B cell (primary cell): Measurements from ENCODE around the gene RPS15. TPM values are rescaled to one million over a fixed set of nuclear protein-coding genes. Genes with fewer than 3 reads are reported as not detected.

ENCODE experiments used
- ATAC-seq: fragments of 200-7000 bp; cut with Tn5 transposase; one replicate; pipeline ENCODE4 v1.10.0; 2021; ENCODE audit warnings: low read depth, mild to moderate bottlenecking, moderate number of reproducible peaks, moderate library complexity
- CTCF ChIA-PET: fragments of 350-600 bp; sonication (Branson Sonifier 250); formaldehyde crosslinking; loops from one replicate; lab custom pipeline; 2021; ENCODE audit warnings: antibody characterized with exemption, inconsistent platforms; lab: Charles Lee
- POLR2A ChIA-PET: fragments of 350-600 bp; sonication (Branson Sonifier 250); formaldehyde crosslinking; loops from one replicate; lab custom pipeline; 2021; ENCODE audit warnings: antibody characterized with exemption; lab: Charles Lee
- DNase-seq: peaks from one replicate; pipeline ENCODE4 v3.0.0; 2013
- H2AFZ ChIP-seq: 2 replicates; pipeline ENCODE4 v1.6.1; 2012; ENCODE audit warnings: mild to moderate bottlenecking, low read depth, low read length; ENCODE audit not compliant: insufficient read depth, poor library complexity, severe bottlenecking
- H3K27ac ChIP-seq, 2 donors: 1 replicate in 1 of 2; 2 replicates in 1 of 2; pipeline ENCODE4 v1.5.1; 2012 to 2013; ENCODE audit warnings: low read length in 2 of 2, mild to moderate bottlenecking in 2 of 2, moderate library complexity in 1 of 2
- H3K27me3 ChIP-seq, 4 experiments: fragments of 200-600 bp in 1 of 4; sonication (generic) in 1 of 4; replicated peaks in 1 of 4; 1 replicate in 2 of 4; 2 replicates in 2 of 4; pipeline versions ENCODE4 v1.6.1 to v1.7.0; 2013 to 2016; ENCODE audit warnings: low read length in 3 of 4, mild to moderate bottlenecking in 2 of 4, mixed read lengths in 1 of 4, moderate library complexity in 1 of 4; ENCODE audit not compliant: insufficient read depth in 4 of 4, control insufficient read depth in 3 of 4; ENCODE audit errors: control extremely low read depth in 1 of 4
- H3K36me3 ChIP-seq, 2 experiments: replicated peaks in 1 of 2; 1 replicate in 1 of 2; 2 replicates in 1 of 2; pipeline versions ENCODE4 v1.6.1 to v1.7.1; 2013; ENCODE audit warnings: low read length in 1 of 2; ENCODE audit not compliant: insufficient read depth in 2 of 2, control insufficient read depth in 1 of 2; ENCODE audit errors: control extremely low read depth in 1 of 2, extremely low read depth in 1 of 2
- H3K4me1 ChIP-seq, 2 donors: fragments of 200-600 bp in 1 of 2; sonication (generic) in 1 of 2; 1 replicate in 1 of 2; 2 replicates in 1 of 2; pipeline versions ENCODE4 v1.5.1 to v1.6.1; 2013 to 2017; ENCODE audit warnings: low read length in 2 of 2; ENCODE audit not compliant: control insufficient read depth in 2 of 2, insufficient read depth in 2 of 2
- H3K4me2 ChIP-seq: replicated peaks from 2 replicates; pipeline ENCODE3; 2012; ENCODE audit warnings: mild to moderate bottlenecking, low read depth, low read length; ENCODE audit not compliant: poor library complexity, severe bottlenecking
- H3K4me3 ChIP-seq, 5 experiments: fragments of 200-600 bp in 1 of 5; sonication (generic) in 1 of 5; 1 replicate in 3 of 5; 2 replicates in 2 of 5; pipeline versions ENCODE4 v1.5.1 to v1.7.0; 2011 to 2016; ENCODE audit warnings: low read length in 4 of 5, mild to moderate bottlenecking in 4 of 5, low read depth in 2 of 5, control low read depth in 1 of 5, moderate library complexity in 1 of 5; ENCODE audit not compliant: insufficient read depth in 1 of 5; ENCODE audit errors: control extremely low read depth in 1 of 5, extremely low read depth in 1 of 5
- H3K79me2 ChIP-seq: fragments of 200-600 bp; sonication (generic); one replicate; pipeline ENCODE4 v1.6.0; 2016; ENCODE audit warnings: low read length; ENCODE audit not compliant: control insufficient read depth, insufficient read depth
- H3K9ac ChIP-seq: fragments of 200-600 bp; sonication (generic); 2 replicates; pipeline ENCODE4 v1.6.1; 2017; ENCODE audit warnings: mild to moderate bottlenecking, low read length, moderate library complexity
- H3K9me3 ChIP-seq, 3 donors: one replicate each; pipeline versions ENCODE4 v1.6.1 to v1.7.1; 2013; ENCODE audit warnings: low read length in 2 of 3; ENCODE audit not compliant: control insufficient read depth in 2 of 3, insufficient read depth in 1 of 3; ENCODE audit errors: control extremely low read depth in 1 of 3
- H4K20me1 ChIP-seq: 2 replicates; pipeline ENCODE4 v1.6.0; 2012; ENCODE audit warnings: mild to moderate bottlenecking, low read length; ENCODE audit not compliant: insufficient read depth, control insufficient read depth, poor library complexity, severe bottlenecking
- H3K27ac Mint-ChIP-seq: one replicate; pipeline ENCODE4 v1.8.0; 2021; ENCODE audit warnings: mixed read lengths
- H3K27me3 Mint-ChIP-seq: one replicate; pipeline ENCODE4 v1.8.0; 2021; ENCODE audit warnings: mixed read lengths
- H3K4me1 Mint-ChIP-seq: one replicate; pipeline ENCODE4 v1.8.0; 2021; ENCODE audit warnings: mixed read lengths
- H3K4me3 Mint-ChIP-seq: one replicate; pipeline ENCODE4 v1.8.0; 2021; ENCODE audit warnings: mixed read lengths
- H3K9me3 Mint-ChIP-seq: one replicate; pipeline ENCODE4 v1.8.0; 2022; ENCODE audit warnings: mixed read lengths; ENCODE audit not compliant: insufficient read depth
- CTCF ChIP-seq: fragments of 200-600 bp; IDR thresholded peaks from one replicate; pipeline ENCODE4 v1.8.0; 2022; ENCODE audit warnings: antibody characterized with exemption, mild to moderate bottlenecking
- EZH2 ChIP-seq: IDR thresholded peaks from 2 replicates; pipeline ENCODE4 v1.6.1; 2012; ENCODE audit warnings: borderline replicate concordance, low read depth, mild to moderate bottlenecking, moderate library complexity, low read length; ENCODE audit not compliant: insufficient read depth, poor library complexity, severe bottlenecking
- WGBS: methylation state at CpG from one replicate; pipeline ENCODE4 v1.1.5; 2013; ENCODE audit warnings: missing lambda C conversion rate; ENCODE audit not compliant: insufficient coverage; 5-methylcytosine and 5-hydroxymethylcytosine counted together
- intact Hi-C: fragments of 100-400 bp; cut with micrococcal nuclease; formaldehyde crosslinking; loops from one replicate; pipeline ENCODE4 v1.10.0; 2022
- polyA plus RNA-seq: library from polyadenylated mRNA; depleted of rRNA; stranded (reverse); fragments of >200 nt; gene quantifications from 2 replicates; pipeline ENCODE4 v1.2.3, GENCODE V29; 2012
- total RNA-seq, 2 donors: library from RNA; stranded (reverse); fragments of 120-200 nt in 1 of 2; gene quantifications; 1 replicate in 1 of 2; 2 replicates in 1 of 2; pipeline versions ENCODE4 v1.2.3 to v1.2.4, GENCODE V29; 2013 to 2022

RPS15 gene
- total and polyA plus RNA-seq, 2 donors (not counting 1 experiment from before 2014, with no cell fraction given) = 1,520 to 6,007 TPM

GRCh38 chr19:1452802-1453524 is 14.8 kb downstream of the RPS15 start:
- DNase-seq (no peak), ATAC-seq (no peak)
- Histone ChIP-seq H3K4me2 (no peak overlapping the region), H3K4me3 (no peak overlapping the region), H4K20me1 (peaks cover 7% of the 10 kb centered on the region), H3K27me3 (peaks cover 0 to 85% (median 50%) of the 10 kb centered on the region in 4 experiments), H3K9me3 (peaks cover 0 to 47% (median 0%) of the 10 kb centered on the region in 3 donors), H3K4me1 (peaks cover 39 to 42% of the 10 kb centered on the region in 2 donors), H3K36me3 (no peaks in the 10 kb centered on the region), H2AFZ (no peak overlapping the region), H3K79me2 (no peaks in the 10 kb centered on the region), H3K27ac (no peak overlapping the region), H3K9ac (no peak overlapping the region)
- Mint-ChIP-seq H3K4me1 (peaks cover 30% of the 10 kb centered on the region), H3K4me3 (no peak overlapping the region), H3K9me3 (no peaks in the 10 kb centered on the region), H3K27me3 (peaks cover 39% of the 10 kb centered on the region), H3K27ac (no peak overlapping the region)
- POLR2A ChIA-PET = no interaction called here
- TF ChIP-seq EZH2 = no peak
- TF ChIP-seq CTCF = no peak
- 75% methylated on average over 20 of the region's 30 CpGs for WGBS
- intact Hi-C loops = no loop called here
- CTCF ChIA-PET = interaction anchor here (0.8 kb wide), 1 partner anchor 208 kb away, joined by 3 read pairs; no protein-coding TSS in a partner anchor
